K562 (cell line): Measurements from ENCODE around the gene SPIRE1.

Experiments used
- CTCF ChIP-seq, 3 experiments: IDR thresholded peaks in 2 of 3; conservative IDR thresholded peaks in 1 of 3; 2 replicates each; pipeline ENCODE4 v1.5.1; 2011 to 2012; ENCODE audit warnings: low read length in 3 of 3, mild to moderate bottlenecking in 3 of 3, control low read depth in 2 of 3, improper control_type of control experiment in 1 of 3, inconsistent platforms in 1 of 3, low read depth in 1 of 3, mixed read lengths in 1 of 3, moderate library complexity in 1 of 3; ENCODE audit not compliant: insufficient read depth in 2 of 3
- KDM1A ChIP-seq, 2 experiments: fragments of 450-650 bp; IDR thresholded peaks; 2 replicates each; pipeline ENCODE4 v1.6.1; 2016; ENCODE audit warnings: mild to moderate bottlenecking in 2 of 2
- TSHZ1 ChIP-seq: fragments of 250-450 bp; sonication (Bioruptor Pico); IDR thresholded peaks from 2 replicates; pipeline ENCODE4 v1.4.0; 2020; ENCODE audit warnings: mild to moderate bottlenecking, moderate library complexity
- ZBTB5 ChIP-seq: fragments of 450-650 bp; IDR thresholded peaks from 2 replicates; pipeline ENCODE4 v1.6.1; 2017; ENCODE audit warnings: antibody characterized with exemption

- TF ChIP-seq CTCF (IDR thresholded peaks at IDR 0.05 in 2 of 3, conservative IDR thresholded peaks at IDR 0.05 in 1 of 3; ENCODE audit: insufficient read depth in 2 of 3, low read depth in 1 of 3, low read length in 3 of 3) (no peak), KDM1A (IDR thresholded peaks at IDR 0.05) (no peak), ZBTB5 (no peak), TSHZ1 (CRISPR knock-in tag) (no peak)
Measured at GRCh38 chr18:12424252-12424651, 233.7 kb downstream of the SPIRE1 start.
